H1 (cell line): ENCODE data around the gene RGS3. TPM values are rescaled to one million over a fixed set of nuclear protein-coding genes. Genes with fewer than 3 reads are reported as not detected.

Source experiments
- polyA plus RNA-seq, 7 experiments: library from polyadenylated mRNA; depleted of rRNA in 3 of 7; stranded (reverse) in 5 of 7; unstranded in 2 of 7; fragments of >200 nt in 5 of 7; fragments of 200-250 nt in 2 of 7; gene quantifications; 1 replicate in 5 of 7; 2 replicates in 1 of 7; 4 replicates in 1 of 7; pipeline versions ENCODE4 v1.2.1 to v1.2.3, GENCODE V29; 2011 to 2013; ENCODE audit warnings: missing spikeins in 2 of 7, mixed read lengths in 2 of 7
- total RNA-seq: library from RNA; stranded (reverse); fragmentation: NEBNext Ultra II Directional; extraction: Animal tissue kit (Norgen Biotek cat#: 25700); gene quantifications from 2 replicates; pipeline ENCODE4 v1.2.1, GENCODE V29; 2021
- TF ChIP-seq, protein P1 (sequence below), 3 experiments: IDR thresholded peaks; 1 replicate in 2 of 3; 2 replicates in 1 of 3; pipeline versions ENCODE4 v1.5.1 to v1.6.1; 2011; ENCODE audit warnings: low read length in 3 of 3, mild to moderate bottlenecking in 3 of 3, inconsistent platforms in 2 of 3, low read depth in 1 of 3, moderate library complexity in 1 of 3; ENCODE audit not compliant: insufficient read depth in 1 of 3; ENCODE audit errors: control extremely low read depth in 1 of 3

RGS3 gene
- total and polyA plus RNA-seq, 2 of the 8 experiments (the other 6 are each of a cell fraction or from before 2014, with no cell fraction given) = 12.6 to 18.2 TPM

DNA sequence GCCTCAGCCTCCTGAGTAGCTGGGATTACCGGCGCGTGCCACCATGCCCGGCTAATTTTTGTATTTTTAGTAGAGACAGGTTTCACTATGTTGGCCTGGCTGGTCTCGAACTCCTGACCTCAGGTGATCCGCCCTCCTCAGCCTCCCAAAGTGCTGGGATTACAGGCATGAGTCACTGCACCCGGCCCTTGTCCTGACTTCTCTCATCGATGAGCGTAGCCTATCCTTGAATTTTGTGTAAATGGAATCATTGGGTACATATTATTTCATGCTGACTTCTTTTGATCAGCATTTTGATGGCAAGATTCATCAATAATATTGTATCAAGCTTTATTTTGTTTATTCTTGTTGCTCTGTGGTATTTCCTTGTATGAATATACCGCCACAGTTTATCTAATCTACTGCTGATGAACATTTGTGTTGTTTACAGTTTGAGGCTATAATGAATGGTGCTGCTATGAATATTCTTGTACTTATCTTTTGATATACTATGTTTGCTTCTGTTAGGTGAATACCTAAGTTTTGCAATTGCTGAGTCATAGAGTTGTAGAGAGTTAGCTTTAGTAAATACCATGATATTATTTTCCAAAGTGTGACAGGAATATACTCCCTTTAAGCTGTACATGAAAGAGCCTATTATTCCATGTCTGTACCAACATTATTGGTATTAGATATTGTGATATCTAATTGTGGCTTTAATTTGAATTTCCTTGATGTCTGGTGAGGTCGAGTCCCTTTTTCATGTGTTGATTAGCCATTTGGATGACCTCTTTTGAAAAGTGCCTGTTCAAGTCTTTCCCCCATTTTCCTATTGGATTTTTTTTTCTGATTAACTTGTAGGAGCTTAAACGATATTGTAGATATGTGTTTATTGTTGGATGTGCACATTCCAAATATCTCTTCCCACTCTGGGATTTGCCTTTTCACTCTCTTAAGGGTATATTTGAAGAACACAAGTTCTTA, 107.5 kb downstream of the RGS3 start (continued):
- TF ChIP-seq, protein P1, sequence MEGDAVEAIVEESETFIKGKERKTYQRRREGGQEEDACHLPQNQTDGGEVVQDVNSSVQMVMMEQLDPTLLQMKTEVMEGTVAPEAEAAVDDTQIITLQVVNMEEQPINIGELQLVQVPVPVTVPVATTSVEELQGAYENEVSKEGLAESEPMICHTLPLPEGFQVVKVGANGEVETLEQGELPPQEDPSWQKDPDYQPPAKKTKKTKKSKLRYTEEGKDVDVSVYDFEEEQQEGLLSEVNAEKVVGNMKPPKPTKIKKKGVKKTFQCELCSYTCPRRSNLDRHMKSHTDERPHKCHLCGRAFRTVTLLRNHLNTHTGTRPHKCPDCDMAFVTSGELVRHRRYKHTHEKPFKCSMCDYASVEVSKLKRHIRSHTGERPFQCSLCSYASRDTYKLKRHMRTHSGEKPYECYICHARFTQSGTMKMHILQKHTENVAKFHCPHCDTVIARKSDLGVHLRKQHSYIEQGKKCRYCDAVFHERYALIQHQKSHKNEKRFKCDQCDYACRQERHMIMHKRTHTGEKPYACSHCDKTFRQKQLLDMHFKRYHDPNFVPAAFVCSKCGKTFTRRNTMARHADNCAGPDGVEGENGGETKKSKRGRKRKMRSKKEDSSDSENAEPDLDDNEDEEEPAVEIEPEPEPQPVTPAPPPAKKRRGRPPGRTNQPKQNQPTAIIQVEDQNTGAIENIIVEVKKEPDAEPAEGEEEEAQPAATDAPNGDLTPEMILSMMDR (IDR thresholded peaks at IDR 0.05; ENCODE audit: control extremely low read depth in 1 of 3, insufficient read depth in 1 of 3, low read depth in 1 of 3, low read length in 3 of 3) = no peak
